ENCODE results near the gene CACNA2D4.

The CACNA2D4 gene

GRCh38 chr12:1800401-1801302 lies 117.8 kb downstream of the CACNA2D4 start:
- DNase-seq (ENCODE audit: low spot score) = no peak

GRCh38 chr12:1799882-1800400 lies 118.5 kb downstream of the CACNA2D4 start:
- DNase-seq (ENCODE audit: low spot score) = no peak

- DNase-seq (ENCODE audit: low spot score) = no peak
Observed at GRCh38 chr12:1799051-1799881, 119.2 kb downstream of the CACNA2D4 start.

- DNase-seq (ENCODE audit: low spot score) = no peak
Observed at GRCh38 chr12:1798641-1799020, 119.8 kb downstream of the CACNA2D4 start.

- no peak for DNase-seq (ENCODE audit: low spot score)
Observed at GRCh38 chr12:1797991-1798640, 120.3 kb downstream of the CACNA2D4 start.

- DNase-seq (ENCODE audit: low spot score) = no peak
Observed at GRCh38 chr12:1797011-1797901, 121.2 kb downstream of the CACNA2D4 start.

- DNase-seq (ENCODE audit: low spot score) = no peak
Observed at GRCh38 chr12:1796515-1797010, 121.9 kb downstream of the CACNA2D4 start.

GRCh38 chr12:1795785-1796514 lies 122.5 kb downstream of the CACNA2D4 start:
- DNase-seq (ENCODE audit: low spot score) = peak; percentile 87

GRCh38 chr12:1795221-1795784 lies 123.1 kb downstream of the CACNA2D4 start:
- DNase-seq (ENCODE audit: low spot score) = no peak

GRCh38 chr12:1794440-1795090 lies 123.9 kb downstream of the CACNA2D4 start:
- no peak for DNase-seq (ENCODE audit: low spot score)

GRCh38 chr12:1793426-1794210 lies 124.8 kb downstream of the CACNA2D4 start:
- DNase-seq (ENCODE audit: low spot score) = no peak

GRCh38 chr12:1792406-1792805 lies 126.0 kb downstream of the CACNA2D4 start:
- DNase-seq (ENCODE audit: low spot score) = no peak

- peak; percentile 61 for DNase-seq (ENCODE audit: low spot score)
Observed at GRCh38 chr12:1791104-1791841, 127.2 kb downstream of the CACNA2D4 start.

GRCh38 chr12:1790444-1790843 lies 128.0 kb downstream of the CACNA2D4 start:
- no peak for DNase-seq (ENCODE audit: low spot score)

- DNase-seq (ENCODE audit: low spot score) = no peak
Observed at GRCh38 chr12:1787714-1788113, 130.7 kb downstream of the CACNA2D4 start.

GRCh38 chr12:1782215-1782614 lies 136.2 kb downstream of the CACNA2D4 start:
- no peak for DNase-seq (ENCODE audit: low spot score)

GRCh38 chr12:1781772-1782171 lies 136.7 kb downstream of the CACNA2D4 start:
- DNase-seq (ENCODE audit: low spot score) = no peak

- no peak for DNase-seq (ENCODE audit: low spot score)
Observed at GRCh38 chr12:1779783-1780182, 138.7 kb downstream of the CACNA2D4 start.
